IMR-90 (cell line): ENCODE data around the gene NTNG2. TPM values are rescaled to one million over a fixed set of nuclear protein-coding genes. Genes with fewer than 3 reads are reported as not detected.

Source experiments
- ATAC-seq: fragments of 200-7000 bp; cut with Tn5 transposase; 2 replicates; pipeline ENCODE4 v1.9.1; 2020; ENCODE audit warnings: low read depth, mild to moderate bottlenecking, moderate library complexity
- BruUV-seq: library from RNA; stranded (reverse); fragments of 400-500 nt; replicated peaks from 2 replicates; lab custom pipeline; 2021; lab: Mats Ljungman, UMichigan
- CTCF ChIA-PET: fragments of 300-600 bp; formaldehyde crosslinking; extraction: SDS; loops from one replicate; lab custom pipeline; 2021; ENCODE audit warnings: antibody characterized with exemption; lab: Yijun Ruan, JAX
- POLR2A ChIA-PET: fragments of 300-600 bp; sonication (Branson Sonifier 250); formaldehyde crosslinking; loops from one replicate; lab custom pipeline; 2022; ENCODE audit warnings: antibody characterized with exemption; ENCODE audit not compliant: unreplicated experiment; lab: Charles Lee
- DNase-seq: peaks from one replicate; pipeline ENCODE4 v3.0.0; 2013
- H2AFZ ChIP-seq: replicated peaks from 2 replicates; pipeline ENCODE3; 2013; ENCODE audit warnings: low read length, mild to moderate bottlenecking; ENCODE audit not compliant: poor library complexity
- H2AK5ac ChIP-seq: 2 replicates; pipeline ENCODE4 v1.6.1; 2013; ENCODE audit warnings: low read depth, low read length, inconsistent platforms
- H2AK9ac ChIP-seq: replicated peaks from 2 replicates; pipeline ENCODE3; 2013; ENCODE audit warnings: mild to moderate bottlenecking, low read depth, low read length, moderate library complexity; ENCODE audit not compliant: poor library complexity
- H2BK120ac ChIP-seq: 2 replicates; pipeline ENCODE4 v1.6.1; 2013; ENCODE audit warnings: low read depth, low read length, inconsistent platforms
- H2BK15ac ChIP-seq: 3 replicates; pipeline ENCODE4 v1.6.1; 2013; ENCODE audit warnings: low read depth, low read length, inconsistent platforms
- H2BK20ac ChIP-seq: 2 replicates; pipeline ENCODE4 v1.6.1; 2013; ENCODE audit warnings: low read depth, mild to moderate bottlenecking, inconsistent platforms, low read length, moderate library complexity
- H2BK5ac ChIP-seq: 2 replicates; pipeline ENCODE4 v1.6.1; 2013; ENCODE audit warnings: mild to moderate bottlenecking, low read depth, low read length, inconsistent platforms; ENCODE audit not compliant: poor library complexity, severe bottlenecking
- H3K14ac ChIP-seq: replicated peaks from 2 replicates; pipeline ENCODE4 v1.6.1; 2013; ENCODE audit warnings: low read depth, low read length, inconsistent platforms
- H3K18ac ChIP-seq: 2 replicates; pipeline ENCODE4 v1.6.1; 2013; ENCODE audit warnings: low read depth, low read length, control low read depth
- H3K23ac ChIP-seq: 2 replicates; pipeline ENCODE4 v1.6.1; 2013; ENCODE audit warnings: low read depth, low read length, inconsistent platforms
- H3K27ac ChIP-seq: 2 replicates; pipeline ENCODE4 v1.5.1; 2013; ENCODE audit warnings: mild to moderate bottlenecking, control low read depth, low read length; ENCODE audit not compliant: insufficient read depth
- H3K27me3 ChIP-seq: 2 replicates; pipeline ENCODE4 v1.6.1; 2013; ENCODE audit warnings: low read length; ENCODE audit not compliant: control insufficient read depth, insufficient read depth
- H3K36me3 ChIP-seq: 2 replicates; pipeline ENCODE4 v1.6.1; 2013; ENCODE audit warnings: low read length, mixed read lengths; ENCODE audit not compliant: control insufficient read depth, insufficient read depth
- H3K4ac ChIP-seq: 2 replicates; pipeline ENCODE4 v1.6.1; 2013; ENCODE audit warnings: low read depth, low read length, inconsistent platforms
- H3K4me1 ChIP-seq: 2 replicates; pipeline ENCODE4 v1.6.1; 2013; ENCODE audit warnings: low read length, mixed read lengths; ENCODE audit not compliant: control insufficient read depth, insufficient read depth
- H3K4me2 ChIP-seq: 2 replicates; pipeline ENCODE4 v1.6.1; 2013; ENCODE audit warnings: low read depth, mild to moderate bottlenecking, control low read depth, low read length, moderate library complexity
- H3K4me3 ChIP-seq: 2 replicates; pipeline ENCODE4 v1.5.1; 2013; ENCODE audit warnings: low read depth, mild to moderate bottlenecking, control low read depth, low read length, moderate library complexity; ENCODE audit not compliant: insufficient read depth
- H3K56ac ChIP-seq: 2 replicates; pipeline ENCODE4 v1.6.1; 2013; ENCODE audit warnings: low read length, inconsistent platforms; ENCODE audit not compliant: insufficient read depth; ENCODE audit errors: extremely low read depth
- H3K79me1 ChIP-seq, 2 experiments: 2 replicates each; pipeline ENCODE4 v1.6.1; 2013; ENCODE audit warnings: low read length in 2 of 2, inconsistent platforms in 1 of 2, low read depth in 1 of 2
- H3K9ac ChIP-seq: 2 replicates; pipeline ENCODE4 v1.6.1; 2013; ENCODE audit warnings: low read depth, low read length, control low read depth
- H3K9me1 ChIP-seq: 2 replicates; pipeline ENCODE4 v1.6.1; 2013; ENCODE audit warnings: low read length, inconsistent platforms; ENCODE audit not compliant: insufficient read depth
- H3K9me3 ChIP-seq: 2 replicates; pipeline ENCODE4 v1.6.1; 2013; ENCODE audit warnings: low read length; ENCODE audit not compliant: control insufficient read depth, insufficient read depth
- H4K20me1 ChIP-seq: 2 replicates; pipeline ENCODE4 v1.6.1; 2013; ENCODE audit warnings: low read length, inconsistent platforms; ENCODE audit not compliant: insufficient read depth
- H4K5ac ChIP-seq: 2 replicates; pipeline ENCODE4 v1.6.1; 2013; ENCODE audit warnings: mild to moderate bottlenecking, low read depth, low read length, control low read depth
- H4K8ac ChIP-seq, 2 experiments: 2 replicates each; pipeline ENCODE4 v1.6.1; 2013; ENCODE audit warnings: low read depth in 2 of 2, low read length in 2 of 2, control low read depth in 1 of 2, inconsistent platforms in 1 of 2
- H4K91ac ChIP-seq: 2 replicates; pipeline ENCODE4 v1.6.1; 2013; ENCODE audit warnings: low read depth, low read length, inconsistent platforms; ENCODE audit not compliant: insufficient read depth
- BHLHE40 ChIP-seq: fragments of 150-350 bp; IDR thresholded peaks from 2 replicates; pipeline ENCODE4 v1.6.1; 2016; ENCODE audit warnings: mild to moderate bottlenecking, low read depth, low read length
- CEBPB ChIP-seq: IDR thresholded peaks from 2 replicates; pipeline ENCODE4 v1.6.1; 2012; ENCODE audit warnings: low read depth, low read length, improper control_type of control experiment
- CHD1 ChIP-seq: IDR thresholded peaks from 2 replicates; pipeline ENCODE4 v1.6.1; 2012; ENCODE audit warnings: low read depth, low read length, improper control_type of control experiment
- CTCF ChIP-seq: conservative IDR thresholded peaks from 2 replicates; pipeline ENCODE4 v1.5.1; 2012; ENCODE audit warnings: mild to moderate bottlenecking, low read depth, low read length, improper control_type of control experiment
- FOS ChIP-seq: fragments of 150-350 bp; IDR thresholded peaks from 2 replicates; pipeline ENCODE4 v1.6.1; 2016; ENCODE audit warnings: low read depth, low read length
- MAFK ChIP-seq: IDR thresholded peaks from 2 replicates; pipeline ENCODE4 v1.6.1; 2012; ENCODE audit warnings: low read depth, low read length, improper control_type of control experiment
- MAZ ChIP-seq: IDR thresholded peaks from 2 replicates; pipeline ENCODE4 v1.6.1; 2012; ENCODE audit warnings: low read depth, mild to moderate bottlenecking, low read length, improper control_type of control experiment, moderate library complexity, borderline replicate concordance
- MXI1 ChIP-seq: IDR thresholded peaks from 2 replicates; pipeline ENCODE4 v1.6.1; 2012; ENCODE audit warnings: low read depth, mild to moderate bottlenecking, low read length, moderate library complexity, borderline replicate concordance
- NFE2L2 ChIP-seq: fragments of 150-350 bp; IDR thresholded peaks from 2 replicates; pipeline ENCODE4 v1.6.1; 2016; ENCODE audit warnings: low read depth, mild to moderate bottlenecking, low read length
- POLR2A ChIP-seq: IDR thresholded peaks from 2 replicates; pipeline ENCODE4 v1.6.1; 2012; ENCODE audit warnings: mild to moderate bottlenecking, low read depth, low read length
- RAD21 ChIP-seq: IDR thresholded peaks from 2 replicates; pipeline ENCODE4 v1.6.1; 2012; ENCODE audit warnings: low read length, improper control_type of control experiment
- RCOR1 ChIP-seq: IDR thresholded peaks from 2 replicates; pipeline ENCODE4 v1.6.1; 2012; ENCODE audit warnings: mild to moderate bottlenecking, low read length, improper control_type of control experiment; ENCODE audit not compliant: insufficient replicate concordance
- RFX5 ChIP-seq: IDR thresholded peaks from 2 replicates; pipeline ENCODE4 v1.8.0; 2012; ENCODE audit warnings: low read depth, mild to moderate bottlenecking, low read length, moderate library complexity
- SMC3 ChIP-seq: fragments of 150-350 bp; IDR thresholded peaks from 2 replicates; pipeline ENCODE4 v1.6.1; 2016; ENCODE audit warnings: low read depth, mild to moderate bottlenecking, antibody characterized with exemption, low read length, moderate library complexity
- WGBS, 2 experiments: methylation state at CpG; one replicate each; pipeline versions ENCODE4 v1.1.5 to v1.1.7; 2013; ENCODE audit warnings: missing lambda C conversion rate in 2 of 2; ENCODE audit not compliant: insufficient read length in 1 of 2; ENCODE audit errors: extremely low coverage in 2 of 2; 5-methylcytosine and 5-hydroxymethylcytosine counted together
- dilution Hi-C: fragments of 300-500 bp; cut with HindIII; formaldehyde crosslinking; loops from one replicate; pipeline ENCODE4 v1.14.3; 2018; ENCODE audit warnings: low sequenced_read_pairs; ENCODE audit not compliant: unreplicated experiment
- in situ Hi-C: fragments of 300-500 bp; cut with MboI; formaldehyde crosslinking; loops from 3 replicates; pipeline ENCODE4 v1.14.3; 2019; ENCODE audit warnings: low sequenced_read_pairs, inconsistent platforms, mixed read lengths
- intact Hi-C: fragments of 100-400 bp; cut with micrococcal nuclease; formaldehyde crosslinking; loops from 2 replicates; pipeline ENCODE4 v1.10.0; 2022
- polyA plus RNA-seq, 3 experiments: library from polyadenylated mRNA; depleted of rRNA; stranded (reverse); fragments of >200 nt; gene quantifications; 2 replicates each; pipeline ENCODE4 v1.2.3, GENCODE V29; 2012; ENCODE audit warnings: low replicate concordance in 1 of 3
- total RNA-seq: library from RNA; depleted of rRNA; stranded (reverse); fragments of >200 nt; gene quantifications from 2 replicates; pipeline ENCODE4 v1.2.3, GENCODE V29; 2012
- TF ChIP-seq, protein P1 (sequence below): fragments of 150-350 bp; IDR thresholded peaks from 2 replicates; pipeline ENCODE4 v1.6.1; 2017; ENCODE audit warnings: mild to moderate bottlenecking, antibody characterized with exemption, low read length, low read depth
- TF ChIP-seq, protein P2 (sequence below): fragments of 150-350 bp; IDR thresholded peaks from 2 replicates; pipeline ENCODE4 v1.6.1; 2016; ENCODE audit warnings: low read depth, mild to moderate bottlenecking, low read length, moderate library complexity, borderline replicate concordance

Gene NTNG2
- total and polyA plus RNA-seq, 2 of the 4 experiments (the other 2 are of a cell fraction): 0.54 to 0.84 TPM

DNA sequence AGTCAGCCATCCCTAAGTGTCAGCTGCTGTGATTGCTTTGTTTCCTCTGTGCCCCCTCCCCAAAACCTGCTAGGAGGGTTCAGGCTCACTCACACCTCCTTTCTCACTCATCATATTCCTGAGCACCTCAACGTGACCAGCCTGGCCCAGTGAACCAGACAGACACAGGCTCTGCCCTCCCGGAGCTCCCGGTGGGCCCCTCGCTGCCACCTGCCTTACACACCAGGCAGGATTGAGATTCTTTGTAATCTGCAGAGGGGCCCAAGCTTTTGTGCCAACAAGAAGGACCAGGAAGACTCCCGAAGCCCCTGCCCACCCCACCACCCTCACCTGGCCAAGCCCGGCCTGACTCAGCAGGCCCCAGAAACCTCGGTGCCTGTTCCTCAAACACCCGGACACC lies 87.8 kb downstream of the NTNG2 start:
- no peaks in the 10 kb centered on the region for H3K36me3 ChIP-seq
- intact Hi-C loops (no loop called here), in situ Hi-C loops (loop anchor here (5.0 to 25.0 kb wide), 2 partner anchors 487 to 662 kb away; no protein-coding TSS in a partner anchor), dilution Hi-C loops (no loop called here)
- H4K8ac ChIP-seq: no peak overlapping the region
- ATAC-seq: no peak
- no peak overlapping the region for H2BK5ac ChIP-seq
- no peaks in the 10 kb centered on the region for H3K4me1 ChIP-seq
- no peak for DNase-seq
- H2BK120ac ChIP-seq: no peak overlapping the region
- no peak overlapping the region for H2AK9ac ChIP-seq
- no peak overlapping the region for H3K14ac ChIP-seq
- no peak overlapping the region for H3K9ac ChIP-seq
- no peaks in the 10 kb centered on the region for H3K9me1 ChIP-seq
- H4K91ac ChIP-seq: no peak overlapping the region
- CTCF ChIA-PET: interaction anchor here (1.1 kb wide), 1 partner anchor 494 kb away, joined by 3 read pairs; no protein-coding TSS in a partner anchor
- POLR2A ChIA-PET: no interaction called here
- no peak overlapping the region for H3K4me2 ChIP-seq
- no peak overlapping the region for H3K18ac ChIP-seq
- no peak overlapping the region for H3K4ac ChIP-seq
- H3K27ac ChIP-seq: no peak overlapping the region
- H3K4me3 ChIP-seq: no peak overlapping the region
- H2AFZ ChIP-seq: no peak overlapping the region
- peaks cover 2% of the 10 kb centered on the region; the same call in 1 of the 2 replicates for H3K9me3 ChIP-seq
- no peak overlapping the region for H3K56ac ChIP-seq
- WGBS, 2 experiments: no CpG with 5 or more reads among the region's 8 CpGs
- no peak for TF ChIP-seq POLR2A
- TF ChIP-seq SMC3: no peak
- TF ChIP-seq, protein P1, sequence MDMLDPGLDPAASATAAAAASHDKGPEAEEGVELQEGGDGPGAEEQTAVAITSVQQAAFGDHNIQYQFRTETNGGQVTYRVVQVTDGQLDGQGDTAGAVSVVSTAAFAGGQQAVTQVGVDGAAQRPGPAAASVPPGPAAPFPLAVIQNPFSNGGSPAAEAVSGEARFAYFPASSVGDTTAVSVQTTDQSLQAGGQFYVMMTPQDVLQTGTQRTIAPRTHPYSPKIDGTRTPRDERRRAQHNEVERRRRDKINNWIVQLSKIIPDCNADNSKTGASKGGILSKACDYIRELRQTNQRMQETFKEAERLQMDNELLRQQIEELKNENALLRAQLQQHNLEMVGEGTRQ: no peak
- no peak for TF ChIP-seq NFE2L2
- TF ChIP-seq CHD1: no peak
- no peak for TF ChIP-seq CTCF
- no peak for TF ChIP-seq RAD21
- no peak for TF ChIP-seq RFX5
- no peak for TF ChIP-seq RCOR1
- no peak for TF ChIP-seq MAZ
- no peak for TF ChIP-seq BHLHE40
- TF ChIP-seq FOS: no peak
- no peak for TF ChIP-seq MXI1
- TF ChIP-seq MAFK: no peak
- TF ChIP-seq, protein P2, sequence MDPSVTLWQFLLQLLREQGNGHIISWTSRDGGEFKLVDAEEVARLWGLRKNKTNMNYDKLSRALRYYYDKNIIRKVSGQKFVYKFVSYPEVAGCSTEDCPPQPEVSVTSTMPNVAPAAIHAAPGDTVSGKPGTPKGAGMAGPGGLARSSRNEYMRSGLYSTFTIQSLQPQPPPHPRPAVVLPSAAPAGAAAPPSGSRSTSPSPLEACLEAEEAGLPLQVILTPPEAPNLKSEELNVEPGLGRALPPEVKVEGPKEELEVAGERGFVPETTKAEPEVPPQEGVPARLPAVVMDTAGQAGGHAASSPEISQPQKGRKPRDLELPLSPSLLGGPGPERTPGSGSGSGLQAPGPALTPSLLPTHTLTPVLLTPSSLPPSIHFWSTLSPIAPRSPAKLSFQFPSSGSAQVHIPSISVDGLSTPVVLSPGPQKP: no peak
- TF ChIP-seq CEBPB: no peak
- no TSS peak for BruUV-seq
- H2AK5ac ChIP-seq: no peak overlapping the region
- no peaks in the 10 kb centered on the region for H4K20me1 ChIP-seq
- H3K23ac ChIP-seq: no peak overlapping the region
- H3K27me3 ChIP-seq: peaks cover 32% of the 10 kb centered on the region
- no peak overlapping the region for H4K5ac ChIP-seq
- H2BK15ac ChIP-seq: no peak overlapping the region
- no peak overlapping the region for H2BK20ac ChIP-seq
- no peaks in the 10 kb centered on the region for H3K79me1 ChIP-seq
